NCI-H1417 treated with DMSO at 0.1 percent for 48 hours (cell line): ENCODE measurements around the gene EPHA6.

ENCODE experiments used
- DNase-seq: peaks from one replicate; lab custom pipeline; 2025; lab: John Stamatoyannopoulos, UW

The EPHA6 gene

DNA sequence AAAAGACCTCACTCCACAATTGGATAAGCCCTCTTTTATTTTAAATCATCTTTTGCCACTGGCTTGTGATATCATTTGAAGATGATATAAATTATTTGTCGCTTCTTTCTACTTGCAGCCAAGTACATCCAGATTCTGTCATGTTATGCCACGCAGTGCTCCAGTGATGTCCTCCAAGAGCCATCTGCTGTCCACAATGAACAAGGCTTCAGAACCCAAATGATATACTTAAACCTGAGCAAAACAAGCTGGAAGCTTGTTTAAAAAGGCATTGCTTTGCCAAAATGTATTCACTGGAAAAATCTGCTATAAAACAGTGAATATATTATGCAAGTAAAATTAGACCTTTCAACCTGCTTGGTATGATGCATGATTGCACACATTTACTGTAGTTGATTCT lies 891.4 kb downstream of the EPHA6 start:
- no peak for DNase-seq

DNA sequence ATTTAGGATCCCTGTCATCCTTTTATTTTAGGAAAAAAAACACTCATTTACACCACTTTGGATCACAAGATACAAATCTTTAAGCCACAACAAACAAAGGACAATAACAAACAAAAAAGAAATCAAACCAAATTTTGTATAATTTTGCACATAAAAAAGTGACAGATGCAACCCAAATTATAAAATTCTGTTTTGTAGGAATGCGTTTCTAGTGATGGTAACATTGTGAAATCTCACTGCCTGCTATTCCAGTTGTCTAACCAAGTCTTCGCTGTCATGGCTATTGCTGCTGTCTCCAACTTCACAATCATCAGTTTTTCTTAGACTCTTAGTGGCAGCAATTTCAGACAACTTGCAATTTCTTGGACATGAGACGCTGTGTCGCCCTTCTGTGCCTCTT lies 891.8 kb downstream of the EPHA6 start:
- no peak for DNase-seq

DNA sequence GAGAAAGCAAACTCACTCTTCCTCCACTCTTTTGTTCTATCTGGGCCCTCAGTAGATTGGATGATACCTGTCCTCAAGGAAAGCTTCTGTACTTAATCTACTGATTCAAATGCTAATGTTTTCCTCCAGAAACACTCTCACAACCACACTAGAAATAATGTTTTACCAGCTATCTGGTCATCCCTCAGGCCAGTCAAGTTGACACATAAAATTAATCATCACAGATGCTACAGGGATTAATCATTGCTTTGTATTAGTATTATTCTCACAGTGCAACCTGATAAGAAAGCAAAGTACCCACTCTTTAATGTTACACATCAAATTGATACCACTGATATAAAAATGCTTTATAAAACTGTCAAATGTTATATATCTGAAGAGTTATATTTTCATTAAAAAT lies 897.3 kb downstream of the EPHA6 start:
- no peak for DNase-seq

DNA sequence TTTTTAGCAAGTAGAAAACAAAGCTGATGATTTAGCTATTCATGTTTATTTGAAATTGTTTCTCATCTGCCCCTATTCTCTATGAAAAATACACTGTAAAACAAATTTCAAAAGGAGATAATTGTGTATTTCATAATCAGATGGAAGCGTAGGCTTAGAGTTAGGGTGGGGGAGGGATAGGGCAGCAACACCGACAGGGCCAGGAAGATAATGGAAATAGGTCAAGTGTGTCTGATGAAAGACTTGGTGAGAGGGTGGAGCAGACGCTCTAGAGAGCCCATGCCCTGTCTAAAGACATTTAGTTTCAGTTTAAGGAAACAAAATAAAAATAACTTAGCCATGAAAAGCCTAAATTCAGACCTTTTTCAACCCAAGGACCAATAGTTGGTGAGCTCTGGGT lies 898.5 kb downstream of the EPHA6 start:
- no peak for DNase-seq

DNA sequence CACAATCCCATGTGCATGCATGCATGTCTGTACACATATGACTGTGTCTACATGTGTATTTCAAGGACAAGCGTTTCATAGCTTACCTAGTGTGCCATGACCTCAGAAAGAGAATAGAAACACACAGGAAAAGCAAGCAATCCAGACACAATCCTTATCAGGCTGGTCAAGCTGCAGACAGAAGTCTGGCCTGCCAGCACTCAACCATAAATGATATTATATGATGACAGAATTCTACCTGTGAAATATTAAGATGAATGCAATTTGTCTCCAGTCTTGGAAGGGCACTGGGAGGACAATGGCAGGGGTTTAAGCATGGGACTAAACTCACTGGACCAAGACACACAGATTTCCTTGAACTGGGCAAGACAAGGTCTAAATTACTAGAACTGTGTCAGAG lies 899.2 kb downstream of the EPHA6 start:
- no peak for DNase-seq

DNA sequence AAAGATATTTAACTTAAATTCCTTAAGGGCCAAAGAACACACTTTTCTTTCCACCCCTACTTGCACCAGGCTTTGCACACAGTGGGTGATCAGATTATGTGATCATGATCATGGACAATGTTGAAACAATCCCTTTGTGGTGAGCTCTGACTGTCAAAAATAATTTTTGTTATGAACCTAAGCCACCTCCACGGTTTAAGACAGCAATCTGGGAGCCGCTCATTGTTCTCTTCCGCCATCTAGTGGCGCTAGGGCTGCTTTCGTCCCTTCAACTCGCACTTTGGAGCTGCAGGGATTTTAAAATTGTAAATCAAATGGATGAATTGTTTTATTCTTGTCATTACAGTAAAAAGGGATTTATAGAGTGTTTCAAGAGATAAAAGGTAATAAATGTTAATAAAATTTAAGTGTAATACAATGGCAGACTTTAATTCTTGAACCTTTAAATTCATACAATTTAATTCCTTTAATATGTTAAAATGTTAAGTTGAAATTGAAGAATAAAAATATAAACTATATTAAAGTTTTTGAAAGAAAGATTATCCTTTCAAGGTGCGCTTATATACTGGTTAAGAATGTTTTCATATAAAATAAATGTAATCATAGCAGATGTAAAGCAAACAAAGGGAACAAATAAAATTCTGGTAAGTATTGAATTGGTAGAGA lies 904.9 kb downstream of the EPHA6 start:
- DNase-seq, result peak; percentile 62

DNA sequence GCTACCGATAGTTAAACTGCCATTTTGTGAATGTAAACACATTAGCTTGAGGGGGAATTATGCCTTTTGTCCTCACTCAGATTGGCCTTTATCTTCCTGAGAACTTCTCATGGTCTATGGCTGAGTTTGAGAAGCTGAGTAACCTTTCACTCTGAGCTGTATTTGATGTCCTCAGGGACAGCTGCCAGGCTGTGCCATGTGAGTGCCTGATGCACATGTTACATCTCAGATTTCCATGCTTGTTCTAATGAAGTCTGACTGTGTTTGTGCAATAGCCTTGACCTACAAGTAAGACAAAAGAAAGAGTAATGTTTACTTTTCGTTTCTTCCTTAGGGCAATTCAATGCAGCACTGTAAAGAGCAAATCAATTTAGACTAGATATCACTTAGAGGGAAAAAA lies 906.0 kb downstream of the EPHA6 start:
- no peak for DNase-seq

DNA sequence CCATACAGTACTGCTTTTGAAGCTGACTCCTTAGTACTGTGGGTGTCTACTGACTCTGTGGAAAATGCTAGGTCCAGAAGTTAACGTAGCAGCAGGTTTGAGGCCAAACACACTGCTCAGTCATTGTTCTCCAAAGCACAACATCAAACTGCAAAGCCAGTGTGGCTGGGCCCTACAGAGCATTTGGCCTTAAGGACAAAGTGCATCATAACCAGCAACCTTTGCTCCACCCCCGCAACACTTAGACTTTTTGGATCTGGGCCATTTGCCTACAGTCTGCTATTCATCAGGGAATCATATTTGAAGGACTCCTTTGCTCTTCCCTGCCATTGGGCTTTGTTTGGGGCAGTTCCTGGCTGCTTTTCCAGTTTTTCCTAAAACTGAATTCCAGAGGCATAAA lies 907.1 kb downstream of the EPHA6 start:
- DNase-seq, result no peak

DNA sequence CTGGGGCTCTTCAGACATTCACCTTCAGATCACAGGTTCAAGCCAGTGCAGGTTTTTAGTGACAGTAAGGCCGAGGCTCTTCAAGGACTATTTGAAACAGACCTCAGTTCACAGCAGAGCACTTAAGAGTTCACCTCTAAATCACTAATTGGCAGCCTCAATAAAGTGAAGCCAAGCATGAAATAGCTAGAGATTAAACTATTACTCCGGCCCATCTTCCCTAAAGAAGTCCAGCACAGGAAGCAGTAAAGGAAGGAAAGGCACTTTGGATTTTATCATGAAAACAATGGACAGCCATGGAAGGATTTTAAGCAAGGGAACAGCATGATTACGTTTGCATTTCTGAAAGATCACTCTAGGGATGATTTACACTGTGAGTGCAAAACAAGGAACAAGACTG lies 922.5 kb downstream of the EPHA6 start:
- DNase-seq, result peak; percentile 5

DNA sequence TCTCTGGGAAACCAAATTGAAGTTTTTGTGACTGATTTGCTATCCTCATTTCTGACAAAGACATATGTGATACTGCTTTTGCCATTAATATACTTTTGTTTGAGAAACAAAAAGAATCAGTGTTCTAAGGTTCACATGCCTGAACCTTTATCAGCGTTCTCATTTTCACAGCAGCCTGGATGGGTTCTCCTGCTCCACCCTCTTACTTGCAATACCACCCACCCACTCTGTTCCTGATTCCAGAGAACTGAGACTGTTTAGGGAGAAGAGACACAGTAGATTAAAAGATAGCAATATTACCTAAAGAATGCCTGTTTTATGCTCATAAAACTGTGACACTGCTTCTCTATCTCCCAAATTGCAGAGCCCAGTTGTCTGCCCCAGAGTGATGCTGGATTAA lies 924.4 kb downstream of the EPHA6 start:
- no peak for DNase-seq

DNA sequence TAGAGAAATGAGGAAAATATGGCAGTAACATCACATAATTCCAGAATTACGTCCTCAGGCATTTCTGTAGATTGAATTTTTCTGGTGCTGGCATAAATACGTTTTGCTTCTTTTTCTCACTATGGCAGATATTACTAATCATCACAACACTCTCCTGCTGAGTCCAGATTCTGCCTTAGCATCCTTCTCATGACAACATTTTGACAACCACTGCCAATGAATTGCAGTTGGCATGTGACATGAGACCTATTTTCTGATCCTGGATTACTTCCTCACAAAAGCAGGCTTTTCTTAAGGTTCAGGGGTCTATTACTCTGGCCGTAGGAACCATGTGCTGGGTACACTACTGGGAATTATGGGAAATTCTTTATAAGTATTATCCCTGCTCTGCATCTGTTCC lies 927.6 kb downstream of the EPHA6 start:
- no peak for DNase-seq

DNA sequence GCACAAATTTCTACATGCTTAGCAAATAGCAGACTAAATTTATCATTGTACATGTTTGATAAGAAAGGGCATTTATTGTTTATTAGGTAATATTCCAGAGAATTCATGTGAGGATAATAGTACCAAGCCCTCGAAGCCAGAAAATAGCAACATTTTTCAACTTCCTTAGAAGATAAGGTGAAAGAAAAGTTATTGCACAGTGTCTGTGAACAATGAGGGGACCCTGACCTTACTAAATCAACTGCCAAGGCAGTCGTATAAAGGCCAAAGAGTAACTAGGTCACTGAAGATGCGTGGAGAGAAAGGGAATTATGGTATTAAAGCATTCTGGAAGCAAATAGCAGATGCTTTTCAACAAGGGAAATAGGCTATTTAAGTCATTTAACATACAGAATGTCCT lies 929.9 kb downstream of the EPHA6 start:
- DNase-seq, result no peak

DNA sequence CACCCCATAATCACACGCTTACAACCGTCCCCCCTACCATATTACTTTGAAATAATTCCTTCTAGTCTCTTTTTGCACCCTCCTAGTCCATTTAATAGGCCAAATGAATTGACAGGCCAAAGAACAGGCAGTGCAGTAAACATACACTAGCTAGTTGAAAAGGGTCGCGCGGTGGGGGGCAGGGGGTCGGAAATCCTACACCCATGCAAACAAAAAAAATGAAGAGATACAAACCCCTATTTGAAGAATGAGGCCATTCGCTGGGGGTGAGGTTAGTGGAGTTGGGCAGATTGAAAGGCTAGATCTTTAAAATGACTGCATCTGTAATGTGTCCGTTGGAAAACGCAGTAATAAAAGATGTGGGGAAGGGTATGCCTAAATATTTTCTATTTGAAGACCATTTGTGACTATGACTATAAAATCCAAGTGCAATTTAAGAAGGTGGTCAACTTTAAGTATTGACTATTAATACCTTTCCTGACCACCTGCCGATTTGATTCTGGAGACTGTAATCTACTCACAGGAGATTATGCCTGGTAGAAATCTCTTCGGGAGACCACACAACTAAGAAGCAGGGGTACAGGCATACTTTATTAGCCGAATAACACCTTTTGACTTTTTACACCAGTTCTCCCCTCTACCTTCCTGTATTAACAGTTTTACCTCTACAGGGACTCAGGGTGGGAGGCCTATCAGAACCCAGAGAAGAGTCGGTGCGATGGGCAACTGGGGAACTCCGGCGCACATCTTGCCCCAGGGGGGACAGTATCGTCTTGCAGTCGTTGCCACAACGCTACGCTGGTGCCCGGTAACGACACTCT lies 949.4 kb downstream of the EPHA6 start:
- DNase-seq, result no peak

DNA sequence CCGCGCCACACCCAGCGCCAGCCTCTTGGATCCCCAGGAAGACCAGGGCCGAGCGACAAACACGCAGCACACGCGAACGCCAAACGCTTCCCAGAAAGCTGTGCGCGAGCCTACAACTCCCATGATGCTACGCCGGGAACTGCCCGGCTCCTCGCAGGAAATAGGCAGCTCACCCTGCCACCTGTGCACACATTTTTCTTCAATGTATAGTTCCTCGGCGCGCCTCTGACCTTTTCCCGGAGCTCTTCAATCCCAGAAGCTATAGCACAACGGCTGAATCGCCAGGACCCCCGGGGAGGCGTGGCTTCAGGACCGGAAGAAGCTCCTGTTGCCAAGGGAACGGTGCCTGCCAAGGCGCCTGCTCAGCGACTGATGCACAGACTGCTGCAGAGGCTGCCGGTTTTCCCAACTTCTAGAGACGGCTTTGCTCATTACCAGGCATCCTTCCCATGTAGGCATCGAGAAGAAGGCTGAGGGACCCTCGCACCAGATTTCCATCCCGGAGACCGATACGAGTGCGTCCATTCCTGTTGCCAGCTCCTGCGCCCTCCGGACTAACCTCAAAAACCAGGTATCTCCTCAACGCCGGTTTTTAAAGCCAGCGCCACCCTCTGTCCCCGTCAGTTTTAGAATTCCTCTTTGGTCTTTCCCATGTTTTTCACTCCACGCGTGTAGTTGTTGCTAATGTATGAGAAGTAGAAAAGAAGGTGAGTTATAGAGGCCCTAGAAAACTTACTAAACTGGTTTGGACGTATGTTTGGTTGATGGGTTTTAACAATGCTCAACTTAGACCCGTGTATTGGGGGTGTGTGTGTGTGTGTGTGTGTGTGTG lies 950.2 kb downstream of the EPHA6 start, which contains the start of gene ARL6:
TSS of gene ARL6 (plus strand) at position 352 of the 832 bp plus-strand sequence. CDS start 3,350 bp downstream, outside the sequence.
- DNase-seq, result peak; percentile 49

DNA sequence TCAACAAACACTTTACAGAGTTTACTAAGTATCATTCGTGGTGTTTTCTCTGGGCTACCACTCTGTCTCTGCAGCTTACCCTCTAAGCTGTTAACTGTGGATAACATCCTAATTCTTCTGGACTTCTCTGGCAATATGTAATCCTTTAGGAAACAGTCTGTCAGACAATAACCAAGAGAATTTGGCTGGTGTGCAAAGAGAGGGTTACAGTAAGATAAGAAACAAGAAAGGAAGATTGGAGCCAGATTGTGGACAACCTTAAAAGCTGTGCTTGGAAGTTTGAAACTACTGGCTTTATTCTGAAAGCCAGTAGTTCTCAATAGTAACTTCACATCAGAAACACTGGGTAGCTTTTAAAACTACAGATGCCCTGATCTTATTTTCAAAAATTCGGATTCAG lies 950.9 kb downstream of the EPHA6 start:
- DNase-seq, result no peak

DNA sequence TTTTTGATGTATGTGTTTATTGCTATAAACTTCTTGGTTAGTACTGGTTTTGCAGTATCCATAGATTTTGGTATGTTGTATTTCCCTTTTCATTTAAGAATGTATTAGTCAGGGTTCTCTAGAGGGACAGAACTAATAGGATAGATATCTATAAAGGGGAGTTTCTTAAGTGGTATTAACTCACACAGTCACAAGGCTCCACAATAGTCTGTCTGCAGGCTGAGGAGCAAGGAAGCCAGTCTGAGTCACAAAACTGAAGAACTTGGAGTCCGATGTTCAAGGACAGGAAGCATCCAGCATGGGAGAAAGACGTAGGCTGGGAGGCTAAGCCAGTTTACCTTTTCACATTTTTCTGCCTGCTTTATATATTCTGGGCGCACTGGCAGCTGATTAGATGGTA lies 958.5 kb downstream of the EPHA6 start:
- DNase-seq, result no peak

DNA sequence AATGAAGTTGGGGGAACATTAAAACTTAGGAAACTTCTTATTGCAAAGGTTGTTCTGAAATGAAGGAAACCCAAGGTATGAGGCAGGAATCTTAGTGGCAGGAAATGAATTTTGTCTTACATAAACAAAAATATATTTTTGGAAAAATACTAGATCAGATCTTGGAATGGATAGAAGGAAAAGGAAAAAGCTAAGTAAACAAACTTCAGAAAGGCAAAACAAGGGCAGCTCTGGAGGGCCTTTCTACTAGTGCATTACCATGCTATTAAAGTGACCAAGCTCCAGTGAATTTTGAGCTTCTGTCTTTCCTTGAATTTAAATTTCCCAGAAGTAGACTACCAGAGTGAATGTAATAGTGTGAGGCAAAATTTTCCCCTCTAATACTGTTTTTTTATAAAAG lies 963.8 kb downstream of the EPHA6 start:
- no peak for DNase-seq

DNA sequence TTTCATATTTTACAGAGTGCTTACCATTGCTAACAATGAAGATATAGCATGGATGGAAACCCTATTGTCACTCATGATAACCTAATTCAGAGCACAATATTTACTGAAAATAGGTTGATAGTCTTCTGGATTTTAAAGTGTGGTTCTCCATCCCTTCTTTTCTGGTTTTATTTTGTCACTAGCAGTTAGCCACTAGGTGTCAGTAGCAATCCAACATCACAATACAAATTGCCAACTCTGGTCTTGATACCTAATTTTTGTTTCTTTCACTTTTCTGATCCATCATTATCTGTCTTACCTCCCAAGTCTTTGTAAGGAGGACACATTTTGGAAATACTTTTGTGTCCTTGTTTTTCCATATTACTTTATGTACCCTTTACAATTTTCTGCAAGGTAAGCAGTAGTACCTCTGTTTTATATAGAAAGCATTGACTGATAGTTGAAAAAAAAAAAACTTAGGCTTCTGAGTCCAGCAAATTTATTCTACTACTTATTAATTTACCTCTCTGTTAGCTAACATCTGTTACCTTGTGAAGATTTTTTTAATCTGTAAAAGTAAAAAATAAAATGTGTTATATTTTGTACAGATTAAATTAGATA lies 979.1 kb downstream of the EPHA6 start:
- peak; percentile 38 for DNase-seq

DNA sequence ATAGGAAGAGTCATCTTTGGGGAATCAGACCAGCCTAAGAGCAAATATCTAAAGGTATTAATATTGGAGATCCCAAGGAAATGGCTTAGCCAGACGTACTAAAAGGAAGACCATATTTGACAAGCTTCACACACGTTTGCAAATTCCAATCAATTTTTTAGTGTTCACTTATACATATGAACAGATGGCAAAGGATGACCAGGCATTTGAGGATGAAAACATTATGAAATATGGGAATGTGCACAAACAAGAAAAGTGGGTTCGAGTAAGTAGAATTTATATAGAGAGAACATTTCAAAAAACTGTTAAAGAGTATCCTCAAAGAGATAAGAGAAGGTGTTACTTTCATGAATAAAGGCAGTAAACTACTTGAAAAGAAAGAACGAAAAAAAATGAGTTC lies 981.6 kb downstream of the EPHA6 start:
- DNase-seq, result no peak
